MCF 10A (cell line): ENCODE data around the gene SSMEM1. TPM values are rescaled to one million over a fixed set of nuclear protein-coding genes. Genes with fewer than 3 reads are reported as not detected.

Experiments
- BruUV-seq: library from RNA; stranded (reverse); fragments of 400-500 nt; replicated peaks from 2 replicates; lab custom pipeline; 2021; lab: Mats Ljungman, UMichigan
- CTCF ChIA-PET: fragments of 300-600 bp; sonication (Branson Sonifier 250); formaldehyde crosslinking; extraction: SDS; loops from one replicate; lab custom pipeline; 2021; ENCODE audit warnings: antibody characterized with exemption, inconsistent platforms; lab: Yijun Ruan, JAX
- POLR2A ChIA-PET: fragments of 300-600, 350-650 bp; sonication (Branson Sonifier 250); formaldehyde crosslinking; extraction: SDS; loops from one replicate; lab custom pipeline; 2020; ENCODE audit warnings: antibody characterized with exemption, inconsistent platforms; lab: Yijun Ruan, JAX
- DNase-seq: peaks from one replicate; pipeline ENCODE4 v3.0.0-alpha.2; 2018; ENCODE audit not compliant: unreplicated experiment
- H3K27ac Mint-ChIP-seq: one replicate; pipeline ENCODE4 v1.8.0; 2022; ENCODE audit warnings: mild to moderate bottlenecking, low read depth, mixed read lengths; ENCODE audit not compliant: unreplicated experiment
- H3K27me3 Mint-ChIP-seq: one replicate; pipeline ENCODE4 v1.8.0; 2022; ENCODE audit warnings: mixed read lengths; ENCODE audit not compliant: insufficient read depth, unreplicated experiment
- H3K36me3 Mint-ChIP-seq: one replicate; pipeline ENCODE4 v1.8.0; 2022; ENCODE audit warnings: mild to moderate bottlenecking, moderate library complexity, mixed read lengths; ENCODE audit not compliant: insufficient read depth, unreplicated experiment
- H3K4me1 Mint-ChIP-seq: one replicate; pipeline ENCODE4 v1.8.0; 2022; ENCODE audit warnings: mixed read lengths; ENCODE audit not compliant: insufficient read depth, unreplicated experiment
- H3K4me3 Mint-ChIP-seq: one replicate; pipeline ENCODE4 v1.8.0; 2022; ENCODE audit warnings: mild to moderate bottlenecking, moderate library complexity, mixed read lengths; ENCODE audit not compliant: unreplicated experiment
- H3K9me3 Mint-ChIP-seq: one replicate; pipeline ENCODE4 v1.8.0; 2022; ENCODE audit warnings: mixed read lengths; ENCODE audit not compliant: unreplicated experiment
- CTCF ChIP-seq: fragments of 200-600 bp; IDR thresholded peaks from one replicate; pipeline ENCODE4 v1.8.0; 2022; ENCODE audit warnings: antibody characterized with exemption, mild to moderate bottlenecking; ENCODE audit not compliant: unreplicated experiment
- intact Hi-C: fragments of 100-400 bp; cut with micrococcal nuclease; formaldehyde crosslinking; loops from 2 replicates; pipeline ENCODE4 v1.14.1; 2022
- total RNA-seq: library from RNA; stranded (reverse); gene quantifications from 2 replicates; pipeline ENCODE4 v1.2.3, GENCODE V29; 2022

SSMEM1 gene
- total RNA-seq, 1 experiment from 2014 or later: not detected

GRCh38 chr7:130263130-130263529 lies 55.5 kb downstream of the SSMEM1 start:
- ChIA-PET POLR2A (no interaction called here), CTCF (interaction anchor here (0.5 to 1.3 kb wide), 3 partner anchors 9 to 411 kb away, joined by 3 to 5 read pairs (median 3); no protein-coding TSS in a partner anchor)
- DNase-seq: no peak
- H3K27ac Mint-ChIP-seq: no peak overlapping the region
- intact Hi-C loops: no loop called here
- TF ChIP-seq CTCF: no peak
- no peaks in the 10 kb centered on the region for H3K36me3 Mint-ChIP-seq
- BruUV-seq: no TSS peak
- no peaks in the 10 kb centered on the region for H3K4me1 Mint-ChIP-seq
- no peaks in the 10 kb centered on the region for H3K27me3 Mint-ChIP-seq
- H3K9me3 Mint-ChIP-seq: no peaks in the 10 kb centered on the region
- no peak overlapping the region for H3K4me3 Mint-ChIP-seq

Other genes starting within 250 kb of the SSMEM1 start
- 20.9 and 24.2 TPM in 2 replicates for gene ZC3HC1, start 156.5 kb upstream of the SSMEM1 start, total RNA-seq
- gene KLHDC10, start 137.3 kb upstream of the SSMEM1 start, total RNA-seq: 25.8 and 36.9 TPM in 2 replicates
- gene TMEM209, start 2.5 kb upstream of the SSMEM1 start, total RNA-seq: 38.3 and 45.3 TPM in 2 replicates
- gene CPA2, start 59.0 kb downstream of the SSMEM1 start, total RNA-seq: not detected in 2 replicates
- gene CPA4, start 85.3 kb downstream of the SSMEM1 start, total RNA-seq: 1.8 and 4.3 TPM in 2 replicates
- 0.42 TPM in 1 of 2 replicates, not detected in the other for gene CPA5, start 137.0 kb downstream of the SSMEM1 start, total RNA-seq
- not detected in 2 replicates for gene CPA1, start 172.6 kb downstream of the SSMEM1 start, total RNA-seq
- 14.0 and 15.8 TPM in 2 replicates for gene CEP41, start 233.2 kb downstream of the SSMEM1 start, total RNA-seq